ENCODE measurements around the gene AP4S1.

AP4S1 gene

DNA sequence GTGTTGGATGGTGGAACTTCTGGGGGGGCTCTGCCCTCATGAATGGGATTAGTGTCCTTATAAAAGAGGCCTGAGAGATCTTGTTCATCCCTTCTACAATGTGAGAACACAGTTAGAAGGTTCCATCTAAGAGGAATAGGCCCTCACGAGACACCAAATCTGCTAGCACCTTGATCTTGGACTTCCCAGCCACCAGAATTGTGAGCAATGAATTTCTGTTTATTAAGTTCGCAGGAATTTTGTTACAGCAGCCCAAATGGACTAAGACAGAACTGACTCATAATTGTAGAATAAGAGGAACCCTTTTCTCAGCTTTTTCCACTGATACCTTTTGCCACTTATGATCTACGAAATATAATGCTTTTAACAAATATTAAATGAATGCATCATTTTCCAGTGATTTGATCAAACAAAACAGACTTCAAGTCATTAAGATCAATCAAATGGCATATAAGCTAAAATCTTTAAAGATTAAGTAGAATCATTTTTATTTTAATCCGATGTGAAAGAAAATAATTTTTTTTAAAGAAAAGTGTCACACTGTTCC, 113.9 kb downstream of the AP4S1 start:
- no peak for DNase-seq

GRCh38 chr14:31142455-31143087, 117.1 kb downstream of the AP4S1 start:
- DNase-seq: no peak

All from stimulated activated CD8-positive, alpha-beta memory T cell treated with anti-CD3 and anti-CD28 coated beads, Interleukin-4, amount 100 ng/mL, for 48 hours (primary cell).